HG02571 (cell line): Measurements from ENCODE around the gene CAPN12.

ENCODE experiments used
- ATAC-seq: cut with Tn5 transposase; IDR thresholded peaks from one replicate; pipeline ENCODE4 v1.9.1; 2021; ENCODE audit warnings: mild to moderate bottlenecking, moderate library complexity; ENCODE audit not compliant: unreplicated experiment

Gene CAPN12

GRCh38 chr19:38710928-38711725 lies 33.1 kb downstream of the CAPN12 start:
- ATAC-seq: no peak

GRCh38 chr19:38710416-38710702 lies 33.9 kb downstream of the CAPN12 start:
- no peak for ATAC-seq

DNA sequence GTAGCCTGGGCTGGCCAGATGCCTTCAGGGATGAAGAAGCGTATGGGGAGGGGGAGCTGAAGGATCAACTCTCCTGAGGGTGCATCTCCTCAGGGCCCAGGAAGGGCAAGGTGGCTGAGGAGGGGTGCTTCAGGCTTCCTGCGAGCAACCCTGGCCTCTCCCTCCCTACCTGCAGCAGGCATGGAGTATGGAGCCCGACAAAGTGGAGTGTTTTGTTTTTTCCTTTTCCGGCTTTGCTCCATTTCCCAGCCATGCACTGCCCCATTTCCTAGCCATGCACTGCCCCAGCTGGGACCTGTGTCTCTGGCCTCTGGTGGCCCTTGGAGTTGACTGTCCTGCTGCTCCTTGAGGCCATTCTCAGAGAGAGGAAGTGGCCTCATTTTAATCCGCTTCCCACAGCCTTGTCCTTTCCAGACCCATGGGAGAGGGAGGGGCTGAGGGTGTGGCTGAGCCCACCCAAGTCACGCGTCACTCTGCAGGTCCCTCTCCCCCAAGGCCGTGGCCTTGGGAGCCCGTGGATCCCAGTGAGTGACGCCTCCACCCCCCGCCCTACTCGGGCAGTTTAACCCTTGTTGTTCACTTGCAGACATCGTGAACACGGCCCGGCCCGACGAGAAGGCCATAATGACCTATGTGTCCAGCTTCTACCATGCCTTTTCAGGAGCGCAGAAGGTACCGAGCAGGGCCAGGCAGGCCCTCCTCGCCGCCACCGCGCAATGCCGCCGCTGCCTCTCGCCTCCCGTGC lies 34.4 kb downstream of the CAPN12 start:
- ATAC-seq: no peak

DNA sequence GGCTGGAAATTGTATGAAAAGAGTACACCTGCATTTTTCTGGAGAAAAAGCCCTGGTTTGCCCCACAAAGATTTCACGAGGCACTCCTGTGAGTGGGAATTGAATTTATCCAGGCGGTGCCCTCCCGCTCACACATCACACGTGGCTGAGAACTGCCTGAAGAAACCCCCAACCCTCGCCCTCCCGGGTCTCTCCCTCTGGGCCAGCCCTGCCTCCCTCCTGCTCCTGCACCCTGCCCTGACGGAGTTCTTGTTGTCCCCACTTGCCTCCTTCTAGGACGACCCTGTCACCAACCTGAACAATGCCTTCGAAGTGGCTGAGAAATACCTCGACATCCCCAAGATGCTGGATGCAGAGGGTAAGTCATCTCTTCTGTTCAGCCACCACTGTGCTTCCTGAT lies 35.2 kb downstream of the CAPN12 start:
- no peak for ATAC-seq

GRCh38 chr19:38708413-38709024 lies 35.8 kb downstream of the CAPN12 start:
- no peak for ATAC-seq

DNA sequence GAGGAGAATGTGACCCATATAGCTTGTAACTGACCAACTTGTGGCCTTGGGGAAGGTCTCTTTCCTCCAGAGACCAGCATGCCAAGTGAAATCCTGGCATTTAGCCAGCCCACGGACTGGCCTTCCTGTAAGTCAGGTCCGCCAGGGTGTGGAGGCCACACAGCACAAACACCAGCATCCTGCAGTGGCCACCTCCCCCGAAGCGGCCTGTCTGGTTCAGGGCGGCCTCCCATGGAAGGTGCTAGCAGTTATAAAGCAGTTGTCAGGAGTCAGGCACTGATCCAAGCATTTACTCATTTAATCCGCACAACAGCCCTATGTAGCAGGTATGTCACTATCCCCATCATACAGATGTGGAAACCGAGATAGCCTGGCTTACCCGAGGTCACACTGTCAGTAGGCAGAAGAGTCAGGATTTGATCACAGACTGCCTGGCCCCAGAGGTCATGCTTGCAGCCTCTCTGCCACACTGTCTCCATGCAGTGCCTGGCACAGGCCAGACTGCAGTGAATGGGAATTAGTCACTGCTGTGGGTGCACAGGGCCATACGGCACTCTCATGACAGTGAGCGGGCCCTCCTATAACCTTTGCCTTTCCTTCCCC lies 36.7 kb downstream of the CAPN12 start:
- no peak for ATAC-seq

DNA sequence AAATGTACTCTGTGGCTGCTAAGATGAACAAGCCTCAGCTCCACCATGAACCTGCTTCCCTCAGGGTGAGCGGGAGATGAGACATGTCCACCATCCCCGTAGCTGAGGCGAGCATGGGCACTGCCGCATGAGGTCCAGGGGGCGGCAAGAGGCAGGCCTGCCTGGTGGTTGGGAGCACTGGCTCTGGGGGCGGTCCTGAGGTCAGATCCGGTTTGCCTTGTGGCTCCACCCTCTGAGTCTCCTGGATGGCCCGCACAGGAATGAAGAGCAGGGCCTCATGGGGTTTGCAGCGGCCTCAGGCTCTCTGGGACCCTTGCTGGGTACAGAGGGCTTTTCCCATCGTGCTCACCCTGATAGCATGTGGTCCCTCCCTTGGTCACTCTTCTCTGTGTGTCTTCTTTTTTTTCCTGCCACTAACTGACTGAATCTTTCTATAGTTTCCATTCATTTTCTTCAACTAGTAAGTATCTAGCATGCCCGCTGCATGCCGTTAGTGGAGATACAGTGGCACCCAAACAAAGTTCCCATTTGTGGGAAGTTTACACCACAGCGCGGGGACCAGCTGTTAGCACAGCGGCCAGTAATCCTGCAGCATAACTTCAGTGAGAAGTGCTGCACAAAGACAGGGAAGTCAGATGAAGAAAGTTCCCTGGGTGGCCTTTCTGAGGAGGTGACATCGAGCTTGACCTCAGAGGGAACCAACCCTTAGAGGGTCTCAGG lies 37.3 kb downstream of the CAPN12 start:
- no peak for ATAC-seq

GRCh38 chr19:38705197-38706019 lies 38.9 kb downstream of the CAPN12 start:
- ATAC-seq: no peak

DNA sequence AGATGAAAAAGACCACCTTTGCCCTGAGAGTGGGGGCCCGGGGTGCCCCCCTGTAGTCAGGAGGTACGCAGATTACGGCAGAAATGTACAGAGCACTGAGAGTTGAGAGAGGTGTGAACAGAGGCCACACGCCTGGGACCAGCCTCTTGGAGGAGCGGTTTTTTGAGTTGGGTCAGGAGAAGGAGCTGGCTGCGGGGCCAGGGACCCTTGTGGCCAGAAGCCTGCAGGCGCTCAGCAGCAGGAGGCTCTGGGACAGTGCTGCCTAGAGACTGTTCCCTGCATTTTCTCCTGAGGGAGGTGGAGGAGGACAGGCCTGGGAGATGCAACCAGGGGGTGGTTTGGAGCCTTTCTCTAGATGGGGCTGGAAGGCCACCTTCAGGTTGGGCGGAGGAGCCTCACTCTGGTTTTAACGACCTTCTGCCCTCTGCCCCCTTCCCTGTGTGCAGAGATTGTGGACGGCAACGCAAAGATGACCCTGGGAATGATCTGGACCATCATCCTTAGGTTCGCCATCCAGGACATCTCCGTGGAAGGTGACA lies 39.7 kb downstream of the CAPN12 start:
- no peak for ATAC-seq

GRCh38 chr19:38703509-38703908 lies 40.8 kb downstream of the CAPN12 start:
- ATAC-seq: no peak

DNA sequence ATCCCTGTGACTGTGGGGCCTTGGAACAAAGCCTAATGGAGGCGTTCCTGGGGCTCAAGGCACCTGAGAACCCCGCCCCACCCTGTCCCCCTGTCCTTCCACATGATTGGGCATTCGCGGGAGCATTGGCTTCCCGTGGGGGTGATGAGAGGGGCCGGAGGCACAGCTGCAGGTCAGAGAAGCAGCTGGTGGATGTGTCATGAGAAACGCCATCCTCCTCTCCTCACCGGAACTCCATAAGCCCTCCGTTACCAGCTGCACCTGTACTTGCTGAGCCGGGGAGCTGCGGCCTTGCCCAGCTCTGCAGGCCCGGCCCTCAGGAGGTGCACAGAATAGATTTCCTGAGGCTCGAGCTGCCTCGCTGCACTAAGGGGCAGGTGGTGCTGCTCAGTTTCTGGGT lies 42.0 kb downstream of the CAPN12 start:
- no peak for ATAC-seq

DNA sequence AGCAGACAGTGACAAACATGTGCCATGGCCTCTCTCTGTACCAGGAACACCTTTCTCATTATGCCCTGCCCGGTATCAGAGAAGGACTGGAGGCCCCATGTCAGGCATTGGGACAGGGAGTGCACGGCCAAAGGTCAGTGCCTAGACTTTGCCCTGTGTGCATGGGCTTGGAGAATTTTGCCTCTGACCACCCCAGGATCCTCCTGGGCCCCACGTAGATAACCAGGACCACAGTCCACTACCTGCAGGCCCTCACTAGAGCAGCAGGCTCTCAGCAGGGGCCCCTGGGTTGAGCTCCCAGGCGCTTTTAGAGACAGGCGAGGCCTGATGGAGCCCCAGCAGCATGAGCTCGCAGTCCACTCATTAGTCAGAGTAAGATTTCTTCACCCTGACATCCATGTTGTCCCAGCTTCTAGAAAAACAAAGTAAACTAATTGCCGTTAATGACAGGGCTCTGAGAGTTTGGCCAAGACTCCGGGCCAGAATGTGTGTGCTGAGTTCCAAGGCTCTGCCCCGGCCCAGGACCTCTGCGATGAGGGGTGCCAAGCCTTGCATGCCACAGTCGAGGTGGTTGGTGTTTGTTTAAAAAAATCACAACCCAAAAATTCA lies 42.7 kb downstream of the CAPN12 start:
- ATAC-seq: no peak

DNA sequence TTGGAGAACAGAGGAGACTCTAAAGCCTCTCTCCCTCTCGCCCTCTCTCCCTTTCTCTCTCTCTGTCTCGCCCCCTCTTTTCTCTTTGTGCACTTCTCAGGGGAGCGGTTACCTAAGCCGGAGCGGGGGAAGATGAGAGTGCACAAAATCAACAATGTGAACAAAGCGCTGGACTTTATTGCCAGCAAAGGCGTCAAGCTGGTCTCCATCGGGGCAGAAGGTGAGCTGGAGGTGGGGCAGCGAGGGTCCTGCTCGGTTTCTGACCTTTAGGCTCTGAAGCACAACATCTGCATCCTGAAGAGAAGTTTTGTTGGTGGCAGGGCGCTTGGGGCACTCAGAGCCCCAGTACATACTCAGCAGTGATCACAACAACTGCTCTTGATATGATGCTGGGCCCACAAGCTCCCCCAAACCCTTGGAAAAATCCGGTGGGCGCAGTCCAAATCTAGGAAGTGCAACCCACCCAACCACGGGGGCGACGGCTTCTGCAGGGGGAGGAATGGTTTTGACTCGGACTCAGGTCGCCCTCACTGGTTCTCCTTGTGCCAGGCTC lies 43.3 kb downstream of the CAPN12 start:
- no peak for ATAC-seq

DNA sequence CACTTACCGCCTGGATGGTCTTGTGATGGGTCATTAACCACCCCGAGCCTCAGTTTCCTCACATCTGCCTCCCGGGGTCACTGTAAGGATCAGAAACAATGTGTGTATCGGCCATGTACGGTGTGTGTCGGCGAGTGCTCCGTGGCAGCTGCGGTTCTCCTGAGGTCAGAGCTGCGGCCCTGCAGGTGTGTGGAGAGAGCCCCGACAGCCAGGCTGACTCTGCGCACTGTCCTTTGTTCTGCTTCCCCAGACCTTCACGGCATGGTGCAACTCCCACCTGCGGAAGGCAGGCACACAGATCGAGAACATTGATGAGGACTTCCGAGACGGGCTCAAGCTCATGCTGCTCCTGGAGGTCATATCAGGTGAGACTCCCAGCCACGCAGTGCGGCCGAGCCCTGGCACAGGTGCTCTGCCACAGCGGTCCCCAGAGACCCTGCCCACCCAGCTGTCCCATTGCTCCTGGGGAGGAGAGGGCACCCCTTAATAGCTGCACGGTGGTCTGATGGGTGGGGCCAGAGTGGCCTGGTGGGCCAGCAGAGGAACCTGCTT lies 43.8 kb downstream of the CAPN12 start:
- ATAC-seq: no peak

- ATAC-seq: no peak
Measured at GRCh38 chr19:38699647-38700349, 44.5 kb downstream of the CAPN12 start.

- ATAC-seq: no peak
Measured at GRCh38 chr19:38699027-38699346, 45.3 kb downstream of the CAPN12 start.

- no peak for ATAC-seq
Measured at GRCh38 chr19:38698225-38699026, 45.8 kb downstream of the CAPN12 start.

DNA sequence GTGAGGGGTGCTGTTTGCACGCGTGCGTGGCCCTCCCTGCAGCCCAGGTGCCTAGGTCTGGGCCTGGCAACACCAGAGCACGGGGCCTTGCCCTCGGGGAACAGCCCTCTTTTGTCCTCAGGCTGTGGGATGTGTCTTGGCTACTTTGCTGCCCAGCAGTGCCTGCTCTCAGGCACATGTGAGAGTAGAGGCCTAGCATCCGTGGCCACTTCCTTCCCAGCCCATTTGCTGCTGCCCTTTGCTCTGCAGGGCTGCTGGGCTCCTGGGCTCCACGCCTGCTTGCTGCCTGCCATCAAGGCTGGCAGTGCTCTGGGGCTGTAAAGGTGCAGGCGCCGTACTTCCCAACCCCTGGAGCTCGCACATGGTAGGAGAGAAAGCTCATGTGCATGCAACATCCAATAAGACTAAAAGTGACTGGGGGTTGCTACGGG lies 46.6 kb downstream of the CAPN12 start:
- no peak for ATAC-seq
